ENCODE data around the gene IL17REL.

IL17REL gene

DNA sequence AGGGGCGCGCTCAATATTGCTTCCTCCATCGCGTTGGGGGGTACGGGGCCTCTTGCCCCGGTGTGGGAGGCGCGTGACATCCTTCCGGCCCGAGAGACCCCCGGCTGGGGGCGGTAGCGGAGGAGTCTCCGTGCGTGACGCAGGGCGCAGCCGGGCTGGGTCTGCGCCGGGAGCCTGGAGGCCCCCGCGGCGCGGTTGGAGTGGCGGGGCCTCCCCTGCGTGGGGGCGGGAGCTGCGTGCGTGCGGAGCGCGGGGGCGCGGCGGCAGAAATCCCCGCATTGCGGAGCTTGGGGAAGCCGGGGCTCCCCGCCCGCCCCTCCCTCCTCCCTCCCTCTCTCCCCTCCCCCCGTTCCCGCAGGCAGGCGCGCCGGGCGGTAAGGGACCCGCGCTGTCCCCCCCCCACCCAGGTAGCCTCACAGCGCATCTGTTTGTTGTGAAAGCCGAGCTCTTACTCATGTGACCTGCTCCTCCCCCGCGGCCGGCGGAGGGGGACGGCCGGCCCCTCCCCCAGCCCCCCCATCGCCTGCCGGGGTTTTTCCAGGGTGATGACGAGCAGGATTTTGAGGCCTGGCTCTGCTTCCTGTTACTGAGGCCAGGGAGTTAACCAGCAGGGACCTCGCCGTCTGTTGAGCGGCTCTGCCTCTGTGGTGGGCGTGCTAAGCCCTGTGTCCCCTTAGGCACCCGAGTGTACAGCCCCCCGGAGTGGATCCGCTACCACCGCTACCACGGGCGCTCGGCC is 50.4 kb downstream of the IL17REL start:
- Histone ChIP-seq H3K36me3 (ENCODE audit: control insufficient read depth, insufficient read depth, low read length) (peaks cover 22% of the 10 kb centered on the region), H3K27ac (ENCODE audit: low read depth, low read length) (peak overlapping the region; percentile 85), H3K9me3 (ENCODE audit: control insufficient read depth, insufficient read depth, low read depth, low read length) (no peaks in the 10 kb centered on the region), H3K9ac (ENCODE audit: low read length) (peak overlapping the region; percentile 84), H3K4me1 (ENCODE audit: control insufficient read depth, insufficient read depth, low read length) (peaks cover 26% of the 10 kb centered on the region), H3K27me3 (ENCODE audit: control insufficient read depth, insufficient read depth, low read length) (no peaks in the 10 kb centered on the region; the same call in 1 of the 2 replicates), H3K4me3 (ENCODE audit: low read depth, low read length) (peak overlapping the region; percentile 90)

DNA sequence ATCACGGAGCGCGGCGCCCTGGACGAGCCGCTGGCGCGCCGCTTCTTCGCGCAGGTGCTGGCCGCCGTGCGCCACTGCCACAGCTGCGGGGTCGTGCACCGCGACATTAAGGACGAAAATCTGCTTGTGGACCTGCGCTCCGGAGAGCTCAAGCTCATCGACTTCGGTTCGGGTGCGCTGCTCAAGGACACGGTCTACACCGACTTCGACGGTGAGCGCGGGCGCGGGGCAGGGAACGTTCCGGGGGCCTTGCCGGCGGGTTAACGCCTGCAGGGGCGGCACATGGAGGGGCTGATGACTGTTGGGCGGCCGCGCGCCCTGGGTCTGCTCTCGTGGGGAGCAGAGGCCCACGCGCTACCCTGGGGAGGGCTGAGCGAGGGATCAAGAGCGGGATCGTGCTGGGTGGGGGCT is 51.0 kb downstream of the IL17REL start:
- Histone ChIP-seq H3K4me1 (ENCODE audit: control insufficient read depth, insufficient read depth, low read length) (peaks cover 25% of the 10 kb centered on the region), H3K27me3 (ENCODE audit: control insufficient read depth, insufficient read depth, low read length) (no peaks in the 10 kb centered on the region; the same call in 1 of the 2 replicates), H3K36me3 (ENCODE audit: control insufficient read depth, insufficient read depth, low read length) (peaks cover 22% of the 10 kb centered on the region), H3K27ac (ENCODE audit: low read depth, low read length) (no peak overlapping the region; the same call in 1 of the 2 replicates), H3K9me3 (ENCODE audit: control insufficient read depth, insufficient read depth, low read depth, low read length) (no peaks in the 10 kb centered on the region), H3K4me3 (ENCODE audit: low read depth, low read length) (peak overlapping the region; percentile 90), H3K9ac (ENCODE audit: low read length) (peak overlapping the region; percentile 84)

DNA sequence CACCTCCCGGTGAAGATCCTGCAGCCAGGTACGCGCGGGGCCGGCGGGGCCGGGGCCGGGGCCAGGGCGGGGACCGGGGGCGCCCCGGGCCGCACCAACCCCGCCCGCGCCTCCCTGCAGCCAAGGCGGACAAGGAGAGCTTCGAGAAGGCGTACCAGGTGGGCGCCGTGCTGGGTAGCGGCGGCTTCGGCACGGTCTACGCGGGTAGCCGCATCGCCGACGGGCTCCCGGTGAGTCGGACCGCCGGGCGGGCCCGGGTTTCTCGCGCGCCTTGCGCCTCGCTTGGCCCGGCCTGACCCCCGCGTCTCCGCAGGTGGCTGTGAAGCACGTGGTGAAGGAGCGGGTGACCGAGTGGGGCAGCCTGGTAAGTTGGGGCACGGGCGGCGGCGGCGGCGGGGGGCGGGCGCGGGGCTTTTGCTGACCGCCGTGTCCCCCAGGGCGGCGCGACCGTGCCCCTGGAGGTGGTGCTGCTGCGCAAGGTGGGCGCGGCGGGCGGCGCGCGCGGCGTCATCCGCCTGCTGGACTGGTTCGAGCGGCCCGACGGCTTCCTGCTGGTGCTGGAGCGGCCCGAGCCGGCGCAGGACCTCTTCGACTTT is 51.5 kb downstream of the IL17REL start:
- Histone ChIP-seq H3K27ac (ENCODE audit: low read depth, low read length) (no peak overlapping the region; the same call in 1 of the 2 replicates), H3K4me1 (ENCODE audit: control insufficient read depth, insufficient read depth, low read length) (peaks cover 21% of the 10 kb centered on the region), H3K9ac (ENCODE audit: low read length) (peak overlapping the region; percentile 86), H3K27me3 (ENCODE audit: control insufficient read depth, insufficient read depth, low read length) (no peaks in the 10 kb centered on the region; the same call in 1 of the 2 replicates), H3K4me3 (ENCODE audit: low read depth, low read length) (peak overlapping the region; percentile 90), H3K36me3 (ENCODE audit: control insufficient read depth, insufficient read depth, low read length) (peaks cover 22% of the 10 kb centered on the region), H3K9me3 (ENCODE audit: control insufficient read depth, insufficient read depth, low read depth, low read length) (no peaks in the 10 kb centered on the region)

DNA sequence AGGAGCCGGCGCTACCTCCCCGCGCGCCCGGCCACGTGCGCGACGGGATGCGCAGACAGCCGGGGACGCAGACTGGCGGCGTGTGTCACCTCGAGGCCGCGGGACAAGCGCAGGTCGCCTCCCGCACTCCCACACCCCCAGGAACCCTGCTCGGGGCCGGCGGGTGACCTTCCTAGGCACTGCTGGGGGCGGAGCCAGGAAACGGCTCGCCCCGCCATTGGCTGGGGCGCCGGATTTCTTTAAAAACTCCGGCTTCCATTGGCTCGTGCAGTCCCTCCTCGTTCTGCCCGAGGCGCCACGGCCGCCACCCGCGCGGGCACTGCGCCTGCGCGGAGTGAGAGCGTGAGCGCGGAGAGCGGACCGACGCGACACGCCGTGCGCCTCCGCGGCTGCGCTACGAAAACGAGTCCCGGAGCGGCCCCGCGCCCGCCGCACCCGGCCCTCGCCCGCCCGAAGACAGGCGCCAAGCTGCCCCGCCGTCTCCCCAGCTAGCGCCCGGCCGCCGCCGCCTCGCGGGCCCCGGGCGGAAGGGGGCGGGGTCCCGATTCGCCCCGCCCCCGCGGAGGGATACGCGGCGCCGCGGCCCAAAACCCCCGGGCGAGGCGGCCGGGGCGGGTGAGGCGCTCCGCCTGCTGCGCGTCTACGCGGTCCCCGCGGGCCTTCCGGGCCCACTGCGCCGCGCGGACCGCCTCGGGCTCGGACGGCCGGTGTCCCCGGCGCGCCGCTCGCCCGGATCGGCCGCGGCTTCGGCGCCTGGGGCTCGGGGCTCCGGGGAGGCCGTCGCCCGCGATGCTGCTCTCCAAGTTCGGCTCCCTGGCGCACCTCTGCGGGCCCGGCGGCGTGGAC is 52.2 kb downstream of the IL17REL start, which contains the start of gene PIM3:
Gene PIM3 (plus strand): TSS at position 614 of the 846 bp plus-strand sequence. CDS start 176 bp downstream, at position 790.
- Histone ChIP-seq H3K27ac (ENCODE audit: low read depth, low read length) (peak within 1 kb of the TSS; percentile 48; the same call in 1 of the 2 replicates), H3K36me3 (ENCODE audit: control insufficient read depth, insufficient read depth, low read length) (peaks cover 22% of the 10 kb centered on the region), H3K9ac (ENCODE audit: low read length) (peak within 1 kb of the TSS; percentile 86), H3K4me3 (ENCODE audit: low read depth, low read length) (peak within 1 kb of the TSS; percentile 90), H3K27me3 (ENCODE audit: control insufficient read depth, insufficient read depth, low read length) (no peaks in the 10 kb centered on the region; the same call in 1 of the 2 replicates), H3K9me3 (ENCODE audit: control insufficient read depth, insufficient read depth, low read depth, low read length) (no peaks in the 10 kb centered on the region), H3K4me1 (ENCODE audit: control insufficient read depth, insufficient read depth, low read length) (peaks cover 21% of the 10 kb centered on the region)

DNA sequence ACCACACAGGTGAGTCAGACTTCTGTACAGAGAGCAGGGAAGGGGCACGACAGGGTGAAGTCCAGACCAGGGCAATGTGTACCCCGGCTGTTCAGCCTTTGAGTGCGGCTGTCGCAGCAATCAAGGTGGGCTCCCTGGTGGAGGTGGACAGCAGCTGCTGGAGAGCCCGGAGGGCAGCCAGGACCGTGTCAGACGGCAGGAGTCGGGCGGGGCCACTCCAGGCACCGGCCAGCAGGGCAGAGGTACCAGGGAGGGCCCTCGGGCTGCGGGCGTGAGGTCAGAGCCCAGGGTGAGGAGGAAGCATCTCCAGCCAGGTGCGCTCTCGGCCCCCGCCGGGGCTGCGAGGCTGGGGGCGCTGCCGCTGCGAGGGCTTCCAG is 52.8 kb downstream of the IL17REL start:
- Histone ChIP-seq H3K36me3 (ENCODE audit: control insufficient read depth, insufficient read depth, low read length) (peaks cover 22% of the 10 kb centered on the region), H3K9ac (ENCODE audit: low read length) (peak overlapping the region; percentile 58), H3K4me1 (ENCODE audit: control insufficient read depth, insufficient read depth, low read length) (peaks cover 21% of the 10 kb centered on the region), H3K4me3 (ENCODE audit: low read depth, low read length) (peak overlapping the region; percentile 90), H3K27ac (ENCODE audit: low read depth, low read length) (peak overlapping the region; percentile 48; the same call in 1 of the 2 replicates), H3K27me3 (ENCODE audit: control insufficient read depth, insufficient read depth, low read length) (no peaks in the 10 kb centered on the region; the same call in 1 of the 2 replicates), H3K9me3 (ENCODE audit: control insufficient read depth, insufficient read depth, low read depth, low read length) (no peaks in the 10 kb centered on the region)

GRCh38 chr22:49958931-49959781 is 53.4 kb downstream of the IL17REL start:
- Histone ChIP-seq H3K27ac (ENCODE audit: low read depth, low read length) (no peak overlapping the region), H3K4me1 (ENCODE audit: control insufficient read depth, insufficient read depth, low read length) (peaks cover 21% of the 10 kb centered on the region), H3K27me3 (ENCODE audit: control insufficient read depth, insufficient read depth, low read length) (no peaks in the 10 kb centered on the region; the same call in 1 of the 2 replicates), H3K9me3 (ENCODE audit: control insufficient read depth, insufficient read depth, low read depth, low read length) (no peaks in the 10 kb centered on the region), H3K9ac (ENCODE audit: low read length) (peak overlapping the region; percentile 58), H3K36me3 (ENCODE audit: control insufficient read depth, insufficient read depth, low read length) (peaks cover 21% of the 10 kb centered on the region), H3K4me3 (ENCODE audit: low read depth, low read length) (peak overlapping the region; percentile 90)

- Histone ChIP-seq H3K9ac (ENCODE audit: low read length) (no peak overlapping the region), H3K9me3 (ENCODE audit: control insufficient read depth, insufficient read depth, low read depth, low read length) (no peaks in the 10 kb centered on the region)
Observed at GRCh38 chr22:49958366-49958921, 54.1 kb downstream of the IL17REL start.

GRCh38 chr22:49957826-49958365 is 54.7 kb downstream of the IL17REL start:
- no peaks in the 10 kb centered on the region for H3K9me3 ChIP-seq (ENCODE audit: control insufficient read depth, insufficient read depth, low read depth, low read length)
- peaks cover 8% of the 10 kb centered on the region for H3K36me3 ChIP-seq (ENCODE audit: control insufficient read depth, insufficient read depth, low read length)
- no peak overlapping the region for H3K27ac ChIP-seq (ENCODE audit: low read depth, low read length)
- H3K4me1 ChIP-seq (ENCODE audit: control insufficient read depth, insufficient read depth, low read length), result peaks cover 20% of the 10 kb centered on the region
- no peaks in the 10 kb centered on the region; the same call in 1 of the 2 replicates for H3K27me3 ChIP-seq (ENCODE audit: control insufficient read depth, insufficient read depth, low read length)
- no peak overlapping the region for H3K9ac ChIP-seq (ENCODE audit: low read length)
- no peak overlapping the region for H3K4me3 ChIP-seq (ENCODE audit: low read depth, low read length)

More at GRCh38 chr22:49958366-49958921, 54.1 kb downstream of the IL17REL start:
- Histone ChIP-seq H3K4me3 (ENCODE audit: low read depth, low read length) (no peak overlapping the region), H3K36me3 (ENCODE audit: control insufficient read depth, insufficient read depth, low read length) (peaks cover 14% of the 10 kb centered on the region), H3K27ac (ENCODE audit: low read depth, low read length) (no peak overlapping the region), H3K27me3 (ENCODE audit: control insufficient read depth, insufficient read depth, low read length) (no peaks in the 10 kb centered on the region; the same call in 1 of the 2 replicates), H3K4me1 (ENCODE audit: control insufficient read depth, insufficient read depth, low read length) (peaks cover 21% of the 10 kb centered on the region)

GRCh38 chr22:49956914-49957825 is 55.4 kb downstream of the IL17REL start:
- Histone ChIP-seq H3K27ac (ENCODE audit: low read depth, low read length) (no peak overlapping the region), H3K9ac (ENCODE audit: low read length) (no peak overlapping the region), H3K27me3 (ENCODE audit: control insufficient read depth, insufficient read depth, low read length) (no peaks in the 10 kb centered on the region; the same call in 1 of the 2 replicates), H3K4me1 (ENCODE audit: control insufficient read depth, insufficient read depth, low read length) (peaks cover 20% of the 10 kb centered on the region), H3K4me3 (ENCODE audit: low read depth, low read length) (no peak overlapping the region), H3K9me3 (ENCODE audit: control insufficient read depth, insufficient read depth, low read depth, low read length) (no peaks in the 10 kb centered on the region), H3K36me3 (ENCODE audit: control insufficient read depth, insufficient read depth, low read length) (peaks cover 4% of the 10 kb centered on the region; the same call in 1 of the 2 replicates)

Data from HUES6 (cell line).